GM12892 (cell line): Measurements from ENCODE around the gene APCDD1.
"Not testable (repeated sequence)": the region's sequence is repeated elsewhere in the genome, so short reads cannot be mapped to it uniquely, and the experiment has no call there.

Experiments used
- DNase-seq: peaks from one replicate; pipeline ENCODE4 v3.0.0; 2011; ENCODE audit not compliant: insufficient read length
- FAIRE-seq: peaks from 2 replicates; lab custom pipeline; 2011; peaks lifted over from hg19 to GRCh38; lab: Jason Lieb, UNC
- POLR2A ChIP-seq: IDR thresholded peaks from 2 replicates; pipeline ENCODE4 v1.6.1; 2011; ENCODE audit warnings: low read depth, low read length, control low read depth
- POLR2AphosphoS5 ChIP-seq: IDR thresholded peaks from 2 replicates; pipeline ENCODE4 v1.6.1; 2011; ENCODE audit warnings: low read depth, low read length, control low read depth
- TAF1 ChIP-seq: IDR thresholded peaks from 2 replicates; pipeline ENCODE4 v1.6.1; 2011; ENCODE audit warnings: low read depth, mild to moderate bottlenecking, control low read depth, low read length, borderline replicate concordance

Gene APCDD1

GRCh38 chr18:10456718-10457117 lies 2.3 kb downstream of the APCDD1 start:
- TF ChIP-seq POLR2AphosphoS5 = no peak
- TF ChIP-seq POLR2A = no peak
- no peak for TF ChIP-seq TAF1
- no peak for FAIRE-seq
- DNase-seq = no peak

- no peak for FAIRE-seq
- DNase-seq = no peak
- TF ChIP-seq POLR2A (no peak), TAF1 (no peak), POLR2AphosphoS5 (no peak)
Measured at GRCh38 chr18:10457128-10457527, 2.7 kb downstream of the APCDD1 start.

GRCh38 chr18:10457767-10458166 lies 3.3 kb downstream of the APCDD1 start:
- FAIRE-seq (no peak), DNase-seq (no peak)
- no peak for TF ChIP-seq POLR2A
- TF ChIP-seq POLR2AphosphoS5 = no peak
- no peak for TF ChIP-seq TAF1

- no peak for TF ChIP-seq TAF1
- no peak for TF ChIP-seq POLR2AphosphoS5
- TF ChIP-seq POLR2A = no peak
- DNase-seq = no peak
- FAIRE-seq = no peak
Measured at GRCh38 chr18:10458691-10459090, 4.3 kb downstream of the APCDD1 start.

- FAIRE-seq (no peak), DNase-seq (no peak)
- no peak for TF ChIP-seq POLR2AphosphoS5
- no peak for TF ChIP-seq POLR2A
- TF ChIP-seq TAF1 = no peak
Measured at GRCh38 chr18:10459587-10459986, 5.2 kb downstream of the APCDD1 start.

GRCh38 chr18:10460414-10461018 lies 6.1 kb downstream of the APCDD1 start:
- DNase-seq (no peak), FAIRE-seq (no peak)
- TF ChIP-seq TAF1 (no peak), POLR2A (no peak), POLR2AphosphoS5 (no peak)

GRCh38 chr18:10461989-10462388 lies 7.6 kb downstream of the APCDD1 start:
- FAIRE-seq = no peak
- no peak for DNase-seq
- TF ChIP-seq TAF1 (no peak), POLR2A (no peak), POLR2AphosphoS5 (no peak)

GRCh38 chr18:10462597-10462996 lies 8.2 kb downstream of the APCDD1 start:
- FAIRE-seq = no peak
- no peak for DNase-seq
- TF ChIP-seq POLR2AphosphoS5 (no peak), TAF1 (no peak), POLR2A (no peak)

GRCh38 chr18:10463096-10463495 lies 8.7 kb downstream of the APCDD1 start:
- no peak for DNase-seq
- FAIRE-seq = no peak
- TF ChIP-seq TAF1 = no peak
- no peak for TF ChIP-seq POLR2A
- no peak for TF ChIP-seq POLR2AphosphoS5

GRCh38 chr18:10463741-10464140 lies 9.3 kb downstream of the APCDD1 start:
- no peak for FAIRE-seq

GRCh38 chr18:10464161-10464648 lies 9.8 kb downstream of the APCDD1 start:
- DNase-seq, FAIRE-seq: not testable (repeated sequence)

More at GRCh38 chr18:10463741-10464140, 9.3 kb downstream of the APCDD1 start:
- DNase-seq = no peak
- no peak for TF ChIP-seq POLR2A
- TF ChIP-seq POLR2AphosphoS5 = no peak

- no peak for FAIRE-seq
- TF ChIP-seq POLR2A = no peak
- no peak for TF ChIP-seq TAF1
- no peak for TF ChIP-seq POLR2AphosphoS5
- no peak for DNase-seq
Measured at GRCh38 chr18:10465174-10465939, 10.9 kb downstream of the APCDD1 start.

- FAIRE-seq (no peak), DNase-seq (no peak)
- TF ChIP-seq POLR2A = no peak
- no peak for TF ChIP-seq POLR2AphosphoS5
- TF ChIP-seq TAF1 = no peak
Measured at GRCh38 chr18:10470429-10470828, 16.0 kb downstream of the APCDD1 start.
